Measurements from ENCODE around the gene CFC1B.
"Not testable (repeated sequence)": the region's sequence is repeated elsewhere in the genome, so short reads cannot be mapped to it uniquely, and the experiment has no call there.

CFC1B gene

DNA sequence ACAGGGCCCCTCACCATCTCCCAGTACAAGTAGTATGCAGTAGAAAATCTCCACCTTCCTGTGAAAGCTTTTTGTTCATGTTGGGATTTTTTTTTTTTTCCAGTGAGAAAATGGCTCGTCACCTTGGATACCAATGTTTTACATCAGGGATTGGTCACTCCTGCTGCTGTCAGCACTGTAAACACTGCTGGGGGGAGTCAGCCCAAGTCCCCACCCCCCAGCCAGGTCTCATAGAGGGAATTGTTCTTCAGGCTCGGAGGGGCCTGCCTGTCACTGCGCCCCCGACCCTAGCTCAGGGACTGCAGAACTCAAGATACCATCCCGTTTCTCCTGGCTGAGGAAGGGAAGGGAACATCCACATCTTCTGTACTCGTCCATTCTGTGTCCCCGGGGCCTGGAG, at the start of gene CFC1B:
Gene CFC1B (plus strand): TSS at position 231 of the 400 bp plus-strand sequence. CDS start 263 bp downstream, outside the sequence.
- not testable (repeated sequence) for FAIRE-seq; DNase-seq (ENCODE audit: low spot score)

DNA sequence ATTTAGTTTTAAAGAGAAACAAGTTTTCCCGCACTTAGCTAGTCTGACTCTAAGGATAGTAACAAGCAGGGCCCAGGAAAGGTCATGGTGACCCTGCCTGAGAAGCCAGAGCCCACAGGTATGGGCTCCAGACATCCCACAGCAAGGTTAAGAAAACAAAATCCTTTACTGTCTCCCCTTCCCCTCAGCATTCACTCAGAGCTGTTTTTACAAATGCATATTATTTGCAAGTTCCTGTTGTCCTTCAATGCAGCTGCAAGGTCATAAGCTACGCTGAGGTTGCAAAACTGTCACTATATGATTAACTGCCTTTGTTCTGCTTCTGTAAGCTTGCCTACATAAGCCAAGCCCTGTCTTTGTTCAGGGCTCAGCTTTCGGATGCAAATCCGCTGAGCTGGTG, 29.9 kb upstream of the CFC1B start:
- not testable (repeated sequence) for FAIRE-seq; DNase-seq (ENCODE audit: low spot score)

DNA sequence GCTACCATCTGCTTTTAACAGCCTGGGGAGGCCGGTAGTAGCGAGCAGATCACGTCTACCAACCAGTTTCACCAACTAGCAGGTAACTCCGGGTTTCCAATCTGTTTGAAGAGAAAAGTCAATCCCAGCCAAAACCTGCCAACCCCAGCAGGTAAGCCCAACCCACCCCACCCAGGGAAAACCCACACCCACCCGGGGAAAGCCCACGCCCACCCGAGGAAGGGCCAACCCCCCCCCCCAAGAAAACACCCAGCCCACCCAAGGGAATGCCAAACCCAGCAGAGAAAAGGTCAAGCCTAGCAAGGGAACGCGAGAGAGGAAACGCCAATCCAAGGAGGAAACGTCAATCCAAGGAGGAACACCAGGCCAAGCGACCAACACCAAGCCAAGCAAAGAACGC, 11.8 kb upstream of the CFC1B start, which contains the start of gene POTEI:
Gene POTEI (minus strand): TSS at position 101 of the 400 bp plus-strand sequence. CDS start 93 bp downstream, at position 8.
- not testable (repeated sequence) for DNase-seq (ENCODE audit: low spot score); FAIRE-seq

DNA sequence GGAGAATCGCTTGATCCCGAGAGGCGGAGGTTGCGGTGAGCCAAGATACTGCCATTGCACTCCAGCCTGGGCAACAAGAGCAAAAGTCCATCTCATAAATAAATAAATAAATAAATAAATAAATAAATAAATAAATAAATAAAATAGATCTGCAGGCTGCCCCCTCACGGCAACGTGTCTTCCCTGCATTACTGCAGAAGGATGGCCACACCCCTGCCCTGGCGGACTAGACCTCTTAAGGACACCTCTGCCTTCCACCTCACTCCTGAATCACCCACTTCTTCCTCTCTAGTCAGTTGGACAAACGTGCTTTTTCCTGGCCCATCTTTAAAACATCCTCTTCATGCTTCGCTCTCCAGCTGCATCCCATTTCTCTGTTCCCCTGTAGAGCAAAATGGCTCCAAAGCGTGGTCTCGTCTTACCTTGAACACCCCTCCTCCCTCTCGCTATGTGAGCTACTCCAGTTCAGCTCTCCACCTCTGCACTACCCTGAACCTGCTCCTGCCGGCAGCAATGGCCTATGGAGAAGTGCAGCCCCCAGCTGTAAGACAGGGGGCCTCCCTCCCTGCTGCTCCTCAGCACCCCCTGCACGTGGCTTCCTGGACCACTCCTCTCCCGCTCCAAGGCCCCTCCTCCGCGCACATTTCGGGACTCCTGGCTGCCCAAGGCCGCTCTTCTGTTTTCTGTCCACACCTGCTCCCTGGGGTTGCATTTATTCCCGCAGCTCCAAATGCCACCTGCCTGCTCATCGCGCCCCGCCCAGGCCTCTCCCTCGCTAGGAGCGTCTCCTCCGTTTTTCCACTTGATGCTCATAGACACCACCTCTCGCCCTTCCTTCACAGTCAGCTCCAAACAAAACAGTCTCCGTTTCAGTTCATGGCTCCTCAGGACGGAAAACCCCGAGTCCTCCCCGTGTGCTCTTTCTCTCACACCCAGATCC, 9.9 kb upstream of the CFC1B start:
- DNase-seq (ENCODE audit: low spot score), result not testable (repeated sequence)
- FAIRE-seq, result peak; percentile 5

DNA sequence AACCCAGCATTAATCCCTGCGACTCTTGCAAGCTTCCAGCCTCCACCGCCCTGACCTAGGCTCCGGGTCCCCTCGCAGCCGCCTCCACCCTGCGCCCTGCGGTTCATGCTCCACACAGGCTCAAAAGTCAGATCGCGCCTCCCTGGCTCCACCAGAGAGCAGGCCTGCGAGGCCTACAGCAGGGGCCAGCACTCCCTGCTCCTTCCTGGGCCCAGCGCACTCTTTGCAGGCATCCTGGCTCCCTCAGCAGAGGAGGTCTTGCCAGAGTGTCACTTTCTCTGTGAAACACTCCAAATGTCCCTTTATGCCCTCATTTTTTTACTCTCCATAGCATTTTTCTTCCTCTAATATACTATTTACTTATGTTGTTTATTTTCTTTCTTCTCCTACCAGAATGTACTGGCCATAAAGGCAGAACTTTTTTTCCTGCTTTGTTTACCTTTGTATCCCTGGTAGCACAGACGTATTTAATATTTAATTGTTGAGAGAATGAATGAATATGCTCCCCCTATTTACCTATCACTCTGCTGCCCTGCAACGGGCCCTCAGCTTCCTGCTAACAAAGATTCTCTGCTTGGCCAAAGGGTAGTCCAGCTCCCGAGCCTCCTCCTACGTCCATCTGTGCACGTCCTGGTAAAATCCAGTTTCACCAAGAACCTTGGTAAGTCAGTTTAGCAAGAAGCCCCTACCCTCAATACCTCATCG, 9.1 kb upstream of the CFC1B start:
- not testable (repeated sequence) for DNase-seq (ENCODE audit: low spot score); FAIRE-seq

DNA sequence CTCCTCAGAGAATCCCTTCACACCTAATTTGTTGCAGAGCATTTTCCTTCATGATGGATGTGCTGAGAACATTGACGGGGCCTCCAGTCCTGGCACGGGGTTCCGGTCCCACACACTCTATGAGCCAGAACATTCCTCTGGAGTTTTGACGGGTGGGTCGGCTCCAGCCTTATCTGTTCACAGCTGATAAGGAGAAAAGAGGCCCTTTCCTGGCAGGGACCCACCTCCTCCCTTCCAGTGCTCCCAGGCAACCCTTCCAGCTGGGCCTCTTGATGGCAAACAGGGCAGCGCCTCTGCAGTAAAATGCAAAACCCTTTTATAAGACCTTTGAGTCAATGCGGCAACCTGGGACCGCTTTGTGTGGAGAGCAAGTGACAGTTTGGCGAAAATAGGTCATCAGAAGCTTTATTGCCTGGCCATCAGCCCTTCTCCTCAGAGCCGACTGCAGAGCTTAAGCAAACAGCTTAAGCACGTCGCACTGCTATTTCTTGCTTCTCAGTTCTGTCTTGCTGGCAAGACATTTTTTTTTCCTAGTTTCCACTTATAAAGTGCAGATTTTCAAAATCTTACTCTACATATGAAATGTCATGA, 2.4 kb upstream of the CFC1B start:
- DNase-seq (ENCODE audit: low spot score); FAIRE-seq: not testable (repeated sequence)

DNA sequence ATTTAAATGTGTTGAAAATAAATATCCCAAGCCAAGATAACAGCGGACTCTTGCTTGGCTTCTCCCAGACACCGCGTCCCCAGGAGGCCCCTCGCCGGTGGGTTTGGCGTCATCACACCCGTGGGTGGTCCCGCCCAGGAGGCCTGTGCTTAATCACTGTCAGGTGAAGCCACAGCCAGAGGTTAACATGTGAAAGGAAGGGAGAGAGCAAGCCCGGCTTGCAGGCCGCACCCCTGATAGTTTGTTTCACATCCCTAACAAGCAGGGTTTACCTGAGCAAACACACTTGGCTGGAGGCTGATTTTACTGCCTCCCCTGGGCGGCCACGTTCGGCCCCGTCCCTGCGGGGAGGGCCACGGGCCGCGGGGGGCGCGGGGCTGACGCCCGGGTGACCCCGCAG, 1.4 kb downstream of the CFC1B start:
- not testable (repeated sequence) for DNase-seq (ENCODE audit: low spot score)
- peak; percentile 27 for FAIRE-seq

DNA sequence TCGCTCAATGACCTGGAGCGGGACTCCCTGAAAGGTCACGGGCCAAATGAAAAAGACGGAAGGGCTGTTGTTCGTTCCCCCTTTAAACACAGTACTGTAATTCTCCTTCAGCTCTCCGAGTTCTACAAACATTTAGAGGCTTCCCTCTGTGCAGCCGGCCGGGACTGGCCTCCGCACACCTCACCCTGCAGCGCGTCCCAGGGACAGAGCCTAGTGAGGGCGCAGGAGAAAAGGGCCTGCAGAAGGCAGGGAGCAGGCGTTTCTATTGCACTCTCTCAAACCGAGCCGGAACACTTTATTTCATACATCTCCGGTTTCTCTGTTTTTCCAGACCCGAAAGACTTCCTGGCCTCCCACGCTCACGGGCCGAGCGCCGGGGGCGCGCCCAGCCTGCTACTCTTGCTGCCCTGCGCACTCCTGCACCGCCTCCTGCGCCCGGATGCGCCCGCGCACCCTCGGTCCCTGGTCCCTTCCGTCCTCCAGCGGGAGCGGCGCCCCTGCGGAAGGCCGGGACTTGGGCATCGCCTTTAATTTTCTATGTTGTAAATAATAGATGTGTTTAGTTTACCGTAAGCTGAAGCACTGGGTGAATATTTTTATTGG, 6.4 kb downstream of the CFC1B start:
- not testable (repeated sequence) for FAIRE-seq; DNase-seq (ENCODE audit: low spot score)

DNA sequence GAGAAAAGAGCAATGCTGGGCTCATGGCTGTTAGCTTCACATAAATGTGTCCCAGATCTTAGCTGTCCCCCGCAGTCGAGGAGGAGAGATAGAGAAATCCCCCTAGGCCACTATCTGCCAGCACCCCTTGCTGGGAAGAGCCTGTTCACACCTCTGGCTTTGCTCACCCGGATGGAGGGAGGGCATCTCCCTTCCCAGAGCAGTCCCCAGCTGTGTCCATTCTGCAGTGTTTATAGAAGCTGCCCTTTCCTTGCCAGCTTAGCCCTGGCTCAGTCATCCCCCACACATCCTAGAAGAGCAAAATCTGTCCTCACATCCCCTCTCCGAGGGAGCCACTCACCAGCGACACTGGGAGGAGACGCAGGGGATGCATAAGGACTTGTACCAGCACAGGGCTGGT, 8.5 kb downstream of the CFC1B start:
- FAIRE-seq, result peak; percentile 30
- not testable (repeated sequence) for DNase-seq (ENCODE audit: low spot score)

DNA sequence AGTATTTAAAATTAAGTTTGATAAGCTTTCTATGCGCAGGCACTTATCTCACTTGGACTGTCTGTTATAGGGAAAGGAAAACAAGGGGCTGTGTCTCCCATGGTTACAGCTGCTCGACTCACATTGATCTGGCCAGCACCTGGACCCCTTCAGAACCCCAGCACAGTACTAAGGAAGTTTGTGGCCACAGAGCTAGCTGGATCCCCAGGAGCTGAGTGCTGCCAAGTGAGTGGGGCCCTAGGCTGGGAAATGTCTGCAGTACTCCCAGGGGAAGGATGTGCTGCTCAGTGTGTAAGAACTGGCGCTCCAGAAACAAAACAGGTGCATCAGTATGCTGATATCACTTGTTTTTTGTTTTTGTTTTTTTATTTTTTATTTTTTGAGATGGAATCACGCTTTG, 9.2 kb downstream of the CFC1B start:
- DNase-seq (ENCODE audit: low spot score); FAIRE-seq: not testable (repeated sequence)

DNA sequence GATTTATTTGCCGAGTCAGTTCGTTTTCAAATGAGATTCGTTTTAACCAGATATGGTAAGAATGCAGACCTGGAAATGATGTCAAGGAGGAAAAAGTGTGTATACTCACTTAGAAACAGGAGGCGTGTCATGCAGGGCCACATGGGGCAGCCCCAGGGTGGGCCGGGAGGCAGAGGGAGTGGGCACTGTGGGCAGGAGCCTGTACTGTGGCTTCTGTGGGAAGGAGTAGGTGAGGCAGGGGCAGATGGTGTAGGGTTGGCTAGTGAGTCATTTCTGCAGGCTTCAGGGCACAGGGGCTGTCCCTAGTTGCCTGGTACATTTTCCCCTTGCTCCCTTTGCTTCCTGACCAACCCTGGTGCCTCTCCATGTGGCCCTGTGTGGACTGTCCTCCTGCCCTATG, 10.2 kb downstream of the CFC1B start:
- not testable (repeated sequence) for DNase-seq (ENCODE audit: low spot score); FAIRE-seq

DNA sequence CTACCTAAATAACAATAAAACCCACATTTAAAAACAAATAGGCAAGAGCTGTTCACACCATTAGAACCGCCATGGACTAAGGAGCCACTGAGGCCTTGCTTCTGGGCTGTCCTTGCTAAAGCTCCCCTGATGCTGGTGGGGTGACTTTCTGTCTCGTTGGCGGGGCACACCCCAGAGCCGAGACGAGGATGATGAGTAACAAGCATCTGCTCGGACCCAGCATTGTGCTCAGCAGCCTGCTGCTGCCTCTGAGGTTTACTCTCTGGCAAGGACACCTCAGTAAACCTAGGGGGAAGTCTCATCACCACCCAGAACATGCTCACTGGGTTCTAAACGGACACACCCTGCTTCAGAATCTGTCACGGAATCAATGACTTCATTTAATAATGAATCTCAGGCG, 10.7 kb downstream of the CFC1B start:
- FAIRE-seq, result peak; percentile 68
- DNase-seq (ENCODE audit: low spot score), result not testable (repeated sequence)

DNA sequence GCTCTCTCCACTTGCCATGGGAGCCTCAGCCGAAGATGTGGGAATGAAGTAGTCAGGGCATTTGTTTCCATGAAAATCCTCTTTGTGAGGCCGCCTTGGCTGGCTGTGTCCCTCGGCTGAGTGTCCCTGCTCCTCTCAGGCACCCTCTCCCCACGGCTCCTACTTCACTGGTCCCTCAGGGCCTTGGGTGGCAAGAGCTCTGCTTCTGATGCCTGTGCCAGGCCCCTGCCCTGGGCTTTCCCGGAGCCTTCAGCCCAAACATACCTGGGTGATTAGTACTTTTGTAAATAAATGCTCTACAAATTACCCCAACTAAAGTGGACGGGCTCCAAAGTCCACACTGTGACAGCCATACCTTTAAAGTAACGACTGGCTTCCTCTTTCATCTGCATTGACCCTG, 15.6 kb downstream of the CFC1B start:
- FAIRE-seq; DNase-seq (ENCODE audit: low spot score): not testable (repeated sequence)

DNA sequence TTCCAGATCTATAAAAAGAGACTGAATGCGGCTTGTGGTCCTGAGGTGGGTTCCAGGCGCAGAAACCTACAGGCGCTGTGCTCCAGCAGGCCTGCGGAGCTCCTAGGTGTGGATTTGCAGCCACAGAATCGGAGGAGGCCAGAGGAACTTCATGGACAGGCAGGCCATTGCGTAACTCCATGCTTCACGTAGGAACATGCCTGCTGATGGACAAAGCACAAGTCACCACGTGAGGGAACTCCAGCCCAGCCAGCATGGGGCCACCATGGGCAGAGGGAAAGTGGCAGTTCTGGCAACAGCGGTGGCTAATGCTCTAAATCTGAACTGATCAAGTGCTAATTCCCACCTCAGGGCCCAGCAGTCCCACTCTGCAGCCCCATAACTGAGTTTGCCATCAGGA, 17.2 kb downstream of the CFC1B start:
- not testable (repeated sequence) for DNase-seq (ENCODE audit: low spot score)
- peak; percentile 56 for FAIRE-seq

DNA sequence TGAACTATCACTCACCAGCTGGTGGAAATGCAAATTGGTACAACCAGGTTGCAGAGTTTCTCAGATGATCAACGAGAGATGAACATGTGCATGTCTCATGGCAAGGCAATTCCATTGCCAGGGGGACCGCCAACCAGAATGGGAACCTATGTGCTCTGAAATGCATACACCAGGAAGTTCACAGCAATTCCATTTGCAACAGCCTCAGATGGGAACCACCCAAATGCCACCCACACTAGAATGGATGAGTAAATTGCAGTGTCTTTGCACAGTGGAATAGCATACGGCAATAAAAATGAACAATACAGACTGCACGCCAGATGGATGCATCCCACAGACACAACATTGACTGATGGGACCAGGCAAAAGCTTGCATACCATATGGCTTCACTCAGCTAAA, 21.8 kb downstream of the CFC1B start:
- DNase-seq (ENCODE audit: low spot score), result not testable (repeated sequence)
- peak; percentile 61 for FAIRE-seq

DNA sequence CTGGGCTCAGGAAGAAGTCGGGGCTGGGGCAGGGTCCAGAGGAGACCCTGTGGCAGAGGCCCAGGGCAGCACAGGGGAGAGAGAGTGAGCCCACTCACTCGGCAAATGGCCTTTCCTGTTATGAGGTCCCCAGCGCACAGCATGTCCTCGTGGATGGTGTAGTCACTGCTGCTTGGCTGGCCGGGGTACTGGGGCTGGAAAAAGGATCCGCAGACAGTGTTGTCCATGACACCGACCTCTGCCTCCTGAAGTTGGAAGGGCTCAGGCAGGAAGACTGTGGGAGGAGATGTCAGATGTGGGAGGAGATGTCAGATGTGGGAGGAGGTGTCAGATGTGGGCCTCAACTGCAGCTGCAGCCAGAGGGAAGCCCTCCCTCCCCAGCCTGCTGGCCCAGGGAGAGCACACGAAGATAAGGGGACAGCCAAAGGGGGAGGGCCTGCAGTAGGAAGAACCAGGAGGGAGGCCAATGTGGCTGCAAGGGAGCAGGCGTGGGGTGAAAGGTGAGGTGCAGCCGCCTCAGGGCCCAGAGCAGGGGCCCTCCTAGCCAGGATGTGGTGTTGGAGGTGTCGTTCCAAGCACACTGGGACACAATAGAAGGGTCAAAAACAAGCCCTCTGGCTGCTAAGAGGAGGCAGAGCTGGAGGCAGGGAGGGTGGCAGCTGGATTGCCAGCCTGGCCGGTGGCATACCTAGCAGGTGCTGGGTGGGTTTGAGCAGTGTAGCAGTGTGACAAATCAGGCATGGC, 22.9 kb downstream of the CFC1B start:
- not testable (repeated sequence) for DNase-seq (ENCODE audit: low spot score)
- FAIRE-seq, result peak; percentile 97

DNA sequence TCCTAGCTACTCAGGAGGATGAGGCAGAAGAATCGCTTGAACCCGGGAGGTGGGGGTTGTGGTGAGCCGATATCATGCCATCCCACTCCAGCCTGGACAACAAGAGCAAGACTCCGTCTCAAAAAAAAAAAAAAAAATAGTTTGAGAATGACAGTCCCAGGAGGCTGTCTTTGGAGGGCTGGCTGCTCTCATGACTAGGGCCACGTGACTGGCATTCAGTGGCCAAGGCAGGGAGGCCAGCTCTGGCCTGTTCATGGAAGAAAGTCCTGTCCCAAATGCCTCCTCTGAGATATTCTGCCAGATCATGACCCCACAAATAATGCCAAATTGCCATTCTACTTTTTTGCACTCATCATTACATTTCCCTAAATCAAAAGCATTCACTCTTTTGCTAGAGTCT, 24.0 kb downstream of the CFC1B start:
- FAIRE-seq; DNase-seq (ENCODE audit: low spot score): not testable (repeated sequence)

DNA sequence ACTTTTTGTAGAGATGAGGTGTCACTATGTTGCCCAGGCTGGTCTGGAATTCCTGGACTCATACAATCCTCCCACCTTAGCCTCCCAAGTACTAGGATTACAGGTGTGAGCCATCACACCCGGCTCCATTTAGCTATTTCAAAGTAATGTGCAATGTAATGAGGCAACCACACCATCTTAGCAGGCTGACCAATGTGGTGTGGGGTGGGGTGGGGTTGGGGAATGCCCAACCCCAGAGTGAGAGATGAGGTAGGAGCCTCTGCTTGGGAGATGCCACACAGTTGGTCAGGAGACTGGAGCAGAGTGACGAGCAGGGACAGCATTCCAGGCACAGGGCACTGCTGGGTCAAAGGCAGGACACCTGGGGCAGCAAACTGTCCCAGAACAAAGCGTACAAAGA, 27.4 kb downstream of the CFC1B start:
- FAIRE-seq, result peak; percentile 90
- DNase-seq (ENCODE audit: low spot score), result not testable (repeated sequence)

DNA sequence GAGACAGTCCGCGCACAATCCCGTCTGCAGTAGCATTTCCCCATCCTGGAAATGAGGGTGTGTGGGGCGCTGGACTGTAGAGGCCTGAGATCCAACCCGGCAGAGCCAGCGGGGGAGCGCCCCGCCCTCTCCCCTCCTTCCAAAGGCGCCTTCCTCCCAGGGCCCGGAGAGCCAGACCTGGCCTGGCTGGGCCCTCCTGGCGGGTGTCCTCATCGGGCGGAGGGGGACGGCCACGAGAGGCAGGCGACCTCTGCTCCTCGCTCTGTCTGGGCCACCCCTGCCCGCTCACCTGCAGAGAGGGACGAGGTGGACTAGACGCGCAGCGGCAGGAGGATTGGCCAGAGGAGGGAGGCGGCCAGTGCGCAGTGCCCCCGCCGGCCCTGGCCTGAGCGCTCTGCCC, 28.5 kb downstream of the CFC1B start:
- FAIRE-seq; DNase-seq (ENCODE audit: low spot score): not testable (repeated sequence)

DNA sequence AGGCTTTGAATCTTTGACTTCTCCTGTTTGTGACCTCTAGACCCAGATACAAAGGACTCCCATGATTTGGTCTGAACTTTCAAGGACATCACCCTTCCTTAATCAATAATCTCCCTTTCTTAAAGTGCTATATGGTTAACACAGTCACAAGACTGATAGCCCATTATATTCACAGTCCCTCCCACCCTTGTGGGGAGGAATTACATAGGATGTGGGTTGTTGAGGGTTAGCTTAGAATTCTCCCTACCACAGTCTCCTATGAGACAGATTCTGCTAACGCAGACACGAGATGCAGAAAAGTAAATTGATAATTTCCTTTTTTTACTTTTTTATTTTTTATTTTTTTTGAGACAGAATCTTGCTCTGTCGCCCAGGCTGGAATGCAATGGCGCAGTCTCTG, 33.2 kb downstream of the CFC1B start:
- FAIRE-seq; DNase-seq (ENCODE audit: low spot score): not testable (repeated sequence)
